ENCODE measurements around the gene RICTOR.
"Not testable (repeated sequence)": the region's sequence is repeated elsewhere in the genome, so short reads cannot be mapped to it uniquely, and the experiment has no call there.

Gene RICTOR

DNA sequence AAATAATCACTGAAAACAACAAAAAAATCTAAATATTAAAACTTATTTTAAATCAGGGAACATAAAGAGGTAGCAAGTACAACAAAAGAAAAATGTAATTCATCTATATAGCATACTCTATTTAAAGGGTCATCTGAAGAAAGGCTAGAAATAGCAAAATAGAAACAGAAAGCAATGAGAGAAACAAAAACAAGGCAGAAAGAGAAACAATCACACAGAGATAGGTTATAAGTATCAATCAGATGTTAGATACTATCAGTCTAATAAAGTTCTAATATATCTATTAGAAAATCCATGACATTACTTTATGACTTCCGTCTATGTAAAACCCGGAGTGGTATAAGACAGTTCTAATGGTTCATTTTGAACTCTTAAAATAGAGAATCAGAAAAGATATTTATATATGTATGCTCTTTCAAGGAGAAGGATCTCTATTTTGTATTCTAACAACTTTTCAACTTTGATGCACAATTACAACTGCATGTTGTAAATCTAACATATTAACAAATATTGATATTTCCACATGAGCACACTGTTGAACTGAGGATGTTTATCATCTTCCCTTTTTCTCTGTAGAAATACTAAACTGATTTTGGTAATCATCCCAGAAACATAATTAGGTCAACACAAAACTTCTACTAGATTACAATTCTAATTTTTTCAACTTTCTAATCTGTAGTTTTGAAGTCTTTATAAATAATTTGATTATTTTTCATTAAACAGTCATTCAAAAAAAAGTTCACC, 15.8 kb downstream of the RICTOR start:
- no peak for DNase-seq (ENCODE audit: low read depth)

GRCh38 chr5:39057734-39058133, 16.5 kb downstream of the RICTOR start:
- DNase-seq (ENCODE audit: low read depth) = no peak

GRCh38 chr5:39055768-39056398, 18.3 kb downstream of the RICTOR start:
- no peak for DNase-seq (ENCODE audit: low read depth)

DNA sequence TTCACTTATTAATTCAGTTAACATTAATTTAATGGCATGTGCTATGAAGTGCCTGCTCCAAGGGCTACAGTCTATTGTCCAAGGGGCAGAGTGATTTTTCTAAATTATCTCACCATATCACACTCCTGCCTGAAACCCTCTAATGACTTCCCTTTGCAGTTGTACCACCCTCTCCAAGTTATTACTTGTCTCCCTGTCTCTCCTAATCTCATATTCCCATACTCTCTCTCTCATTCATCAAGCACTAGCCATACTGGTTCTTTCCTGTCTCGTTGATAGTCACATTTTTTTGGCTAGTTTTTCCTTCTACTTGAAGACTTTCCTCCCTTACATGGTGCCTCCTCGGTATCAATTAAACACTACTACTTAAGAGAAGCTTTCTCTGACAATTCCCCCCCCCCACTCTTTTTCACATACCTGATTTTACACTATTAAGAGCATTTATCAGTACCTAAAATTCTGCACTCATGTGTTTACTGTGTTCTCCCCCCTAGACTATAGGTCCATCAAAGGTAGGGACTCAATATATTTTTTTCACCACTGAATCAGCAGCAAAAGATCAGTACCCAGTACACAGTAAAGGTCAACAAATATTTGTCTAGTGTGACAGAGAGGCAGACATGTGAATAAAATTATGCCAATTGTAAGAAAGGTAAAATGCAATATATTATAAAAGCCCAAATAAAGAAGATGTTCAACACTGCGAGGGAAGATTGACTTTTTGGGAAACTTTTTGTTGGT, 19.0 kb downstream of the RICTOR start:
- no peak for DNase-seq (ENCODE audit: low read depth)

GRCh38 chr5:39053189-39053588, 21.0 kb downstream of the RICTOR start:
- DNase-seq (ENCODE audit: low read depth) = no peak

DNA sequence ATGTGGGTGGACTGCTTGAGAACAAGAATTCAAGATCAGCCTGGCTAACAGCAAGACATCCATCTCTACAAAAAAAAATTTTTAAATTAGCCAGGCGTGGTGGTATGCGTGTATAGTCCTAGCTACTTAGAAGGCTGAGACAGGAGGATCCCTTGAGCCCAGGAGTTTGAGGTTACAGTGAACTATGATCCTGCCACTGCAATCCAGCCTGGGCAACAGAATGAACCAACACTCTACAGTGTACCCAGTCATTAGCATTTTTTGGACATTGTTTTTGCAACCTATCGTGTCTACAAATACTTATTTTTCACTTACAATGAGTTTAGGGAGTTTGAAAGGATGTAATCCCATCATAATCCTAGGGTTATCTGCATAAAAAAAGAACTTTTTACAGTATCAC, 22.1 kb downstream of the RICTOR start:
- DNase-seq (ENCODE audit: low read depth) = no peak

GRCh38 chr5:39049315-39049714, 24.9 kb downstream of the RICTOR start:
- DNase-seq (ENCODE audit: low read depth) = no peak

DNA sequence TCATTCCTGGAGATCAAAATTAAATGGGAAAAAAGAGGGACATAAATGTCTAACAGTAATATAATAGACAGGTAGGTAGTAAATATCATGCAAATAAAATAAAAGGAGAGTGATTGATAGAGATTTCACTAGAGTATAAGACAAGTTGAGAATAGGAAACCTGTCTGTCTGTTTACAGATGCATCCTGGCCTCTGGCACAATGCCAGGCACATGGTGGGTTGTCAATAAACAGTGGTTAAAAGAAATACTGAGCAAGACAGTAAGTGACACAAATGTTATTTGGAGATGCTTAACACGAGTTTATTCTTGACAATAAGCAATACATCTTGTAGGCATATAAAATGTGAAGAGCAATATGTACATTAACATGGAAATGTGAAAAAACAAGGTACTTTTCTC, 33.3 kb downstream of the RICTOR start:
- DNase-seq (ENCODE audit: low read depth) = no peak

DNA sequence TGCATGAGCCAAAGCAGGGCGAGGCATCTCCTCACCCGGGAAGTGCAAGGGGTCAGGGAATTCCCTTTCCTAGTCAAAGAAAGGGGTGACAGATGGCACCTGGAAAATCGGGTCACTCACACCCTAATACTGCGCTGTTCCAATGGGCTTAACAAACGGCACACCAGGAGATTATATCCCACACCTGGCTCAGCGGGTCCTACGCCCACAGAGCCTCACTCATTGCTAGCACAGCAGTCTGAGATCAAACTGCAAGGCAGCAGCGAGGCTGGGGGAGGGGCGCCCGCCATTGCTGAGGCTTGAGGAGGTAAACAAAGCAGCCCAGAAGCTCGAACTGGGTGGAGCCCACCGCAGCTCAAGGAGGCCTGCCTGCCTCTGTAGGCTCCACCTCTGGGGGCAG, 39.7 kb downstream of the RICTOR start:
- DNase-seq (ENCODE audit: low read depth) = not testable (repeated sequence)

DNA sequence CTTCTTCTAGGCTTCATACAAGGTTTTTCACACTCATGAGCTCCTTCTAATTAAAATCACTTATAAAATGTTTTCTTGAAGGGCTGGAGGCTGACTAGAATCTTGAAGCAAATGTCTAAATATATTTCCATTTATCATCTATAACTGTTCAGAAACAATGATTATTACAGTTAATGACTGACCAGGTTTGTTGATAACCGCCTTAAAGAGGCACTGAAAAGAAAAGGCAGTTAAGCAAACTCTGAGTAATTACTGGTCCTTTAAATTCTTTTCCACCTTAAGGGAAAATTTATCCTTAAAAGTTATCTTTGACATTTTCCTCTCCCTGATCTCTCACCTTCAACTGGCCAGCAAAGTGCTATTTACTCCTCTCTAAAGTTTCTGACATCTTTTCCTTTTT, 43.2 kb downstream of the RICTOR start:
- DNase-seq (ENCODE audit: low read depth) = no peak

- DNase-seq (ENCODE audit: low read depth) = no peak
Measured at GRCh38 chr5:39025456-39025855, 48.7 kb downstream of the RICTOR start.

DNA sequence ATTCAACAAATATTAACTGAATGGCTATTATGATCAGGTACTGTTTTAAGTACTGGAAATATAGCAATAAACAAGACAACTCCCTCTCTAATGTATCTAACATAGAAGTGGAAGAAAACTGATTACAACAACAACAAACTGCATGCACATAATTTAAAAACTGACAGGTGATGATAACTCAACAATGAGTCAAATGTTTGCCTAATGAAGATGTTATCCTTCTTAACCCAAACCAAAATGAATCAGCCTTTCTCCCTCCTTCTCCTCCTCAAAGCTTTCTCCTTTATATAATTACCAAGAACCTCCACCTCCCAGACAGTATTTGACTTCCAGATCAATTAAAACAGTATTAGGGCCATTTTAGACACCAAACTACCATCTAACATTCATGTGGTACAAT, 49.3 kb downstream of the RICTOR start:
- DNase-seq (ENCODE audit: low read depth) = no peak

- no peak for DNase-seq (ENCODE audit: low read depth)
Measured at GRCh38 chr5:39024005-39024404, 50.2 kb downstream of the RICTOR start.

GRCh38 chr5:39023121-39023520, 51.1 kb downstream of the RICTOR start:
- DNase-seq (ENCODE audit: low read depth) = no peak

GRCh38 chr5:39022151-39022550, 52.0 kb downstream of the RICTOR start:
- DNase-seq (ENCODE audit: low read depth) = no peak

- DNase-seq (ENCODE audit: low read depth) = no peak
Measured at GRCh38 chr5:39021413-39021812, 52.8 kb downstream of the RICTOR start.

- DNase-seq (ENCODE audit: low read depth) = no peak
Measured at GRCh38 chr5:39020458-39020857, 53.7 kb downstream of the RICTOR start.

GRCh38 chr5:39019254-39019653, 54.9 kb downstream of the RICTOR start:
- DNase-seq (ENCODE audit: low read depth) = no peak

DNA sequence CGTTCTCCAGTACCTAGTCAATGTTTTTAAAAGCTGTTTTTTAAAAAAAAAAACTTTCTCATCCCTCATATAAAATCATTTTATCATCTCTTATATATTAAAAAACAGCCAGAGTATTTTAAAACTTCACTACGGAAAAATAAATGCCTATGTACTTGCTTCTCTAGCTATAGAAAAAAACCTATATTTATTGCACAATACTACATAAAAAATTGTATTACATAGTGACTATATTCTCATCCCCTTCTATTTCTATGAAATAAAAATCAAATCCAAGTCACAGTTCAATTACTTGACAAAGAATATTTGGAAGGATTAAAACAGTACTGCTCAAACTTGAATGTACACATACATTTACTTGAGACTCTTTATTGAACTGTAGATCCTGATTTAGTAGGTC, 56.7 kb downstream of the RICTOR start:
- no peak for DNase-seq (ENCODE audit: low read depth)

DNA sequence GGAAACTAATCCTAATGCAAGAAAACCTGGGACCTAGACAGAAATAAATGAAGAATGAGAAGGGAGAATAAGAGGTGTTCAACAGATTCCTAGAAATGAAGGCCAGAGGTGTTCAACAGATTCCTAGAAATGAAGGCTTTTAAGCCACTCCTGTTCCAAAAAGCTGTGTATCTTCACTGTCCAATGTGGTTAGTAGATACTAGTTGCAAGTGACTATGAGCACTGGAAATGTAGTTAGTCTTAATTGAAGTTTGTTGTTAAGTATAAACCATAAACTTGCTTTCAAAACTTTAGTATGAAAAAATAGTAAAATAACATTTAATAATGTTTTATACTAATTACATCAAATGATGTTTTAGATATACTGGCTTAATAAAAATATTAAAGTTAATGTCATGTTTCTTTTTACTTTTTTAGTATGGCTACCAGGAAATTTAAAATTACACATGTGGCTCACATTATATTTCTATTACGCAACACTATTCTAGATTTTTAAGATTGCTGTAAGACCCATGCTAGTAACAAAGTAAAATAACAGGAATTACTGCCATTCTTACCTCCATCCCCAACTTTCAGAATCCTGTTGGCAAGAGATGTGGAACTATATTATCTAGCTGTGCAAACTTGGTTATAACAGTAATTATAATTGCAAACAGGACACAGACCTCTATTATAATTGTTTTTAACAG, 57.5 kb downstream of the RICTOR start:
- no peak for DNase-seq (ENCODE audit: low read depth)

DNA sequence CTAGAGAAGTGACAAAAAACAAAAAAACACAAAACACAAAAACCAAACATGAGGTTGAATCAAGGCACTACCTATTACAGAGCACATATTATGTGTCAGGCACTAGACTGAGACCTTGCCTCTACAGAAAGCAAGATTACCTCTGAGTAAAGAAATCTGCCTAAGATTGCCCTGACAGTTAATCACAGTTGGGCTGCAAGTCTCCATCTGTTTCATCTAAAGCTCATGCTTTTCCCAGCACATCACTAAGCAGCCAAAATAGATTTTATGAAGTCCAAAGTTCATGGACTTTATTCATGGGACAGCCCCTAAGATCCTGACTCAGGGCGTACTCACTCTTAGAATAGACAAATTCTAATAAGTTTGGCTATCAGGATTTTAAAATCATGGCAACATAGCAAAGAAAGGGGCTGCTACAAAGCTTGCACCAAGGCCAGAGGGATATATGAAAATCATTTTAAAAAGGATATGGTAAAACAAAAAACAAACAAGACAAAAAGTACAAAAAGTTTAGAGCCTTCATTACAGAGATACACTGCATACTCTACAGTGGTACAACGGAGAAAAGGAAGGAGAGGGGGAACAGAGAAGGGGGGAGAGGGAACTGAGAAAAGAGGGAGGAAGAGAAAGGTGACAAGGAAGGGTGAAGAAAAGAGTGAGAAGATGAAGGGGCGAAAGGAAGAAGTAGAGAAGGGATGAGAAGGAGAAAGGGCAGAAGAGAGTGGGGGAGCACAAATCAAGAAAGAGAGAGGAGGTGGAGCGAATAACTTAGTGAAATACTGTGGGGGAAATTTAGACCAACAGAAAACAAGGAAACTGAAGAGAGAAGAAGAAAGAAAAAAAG, 58.2 kb downstream of the RICTOR start:
- DNase-seq (ENCODE audit: low read depth) = no peak

- DNase-seq (ENCODE audit: low read depth) = peak; percentile 59
Measured at GRCh38 chr5:39014561-39014960, 59.6 kb downstream of the RICTOR start.

All from HS-27A (cell line).